Endometrial microvascular endothelial cells (primary cell): ENCODE measurements around the gene CNTN4. TPM values are rescaled to one million over a fixed set of nuclear protein-coding genes. Genes with fewer than 3 reads are reported as not detected.

Experiments
- in situ Hi-C: cut with HindIII; loops from 2 replicates; pipeline ENCODE4 v1.10.0; 2017; ENCODE audit warnings: low sequenced_read_pairs, low pct_unique_long_range_greater_than_20kb; ENCODE audit errors: inconsistent ontology term
- total RNA-seq: library from RNA; depleted of rRNA; stranded (reverse); fragments of >200 nt; gene quantifications from one replicate; pipeline ENCODE4 v1.2.3, GENCODE V29; 2015; ENCODE audit errors: inconsistent ontology term

Gene CNTN4
- total RNA-seq, 1 donor from 2014 or later, result not detected

DNA sequence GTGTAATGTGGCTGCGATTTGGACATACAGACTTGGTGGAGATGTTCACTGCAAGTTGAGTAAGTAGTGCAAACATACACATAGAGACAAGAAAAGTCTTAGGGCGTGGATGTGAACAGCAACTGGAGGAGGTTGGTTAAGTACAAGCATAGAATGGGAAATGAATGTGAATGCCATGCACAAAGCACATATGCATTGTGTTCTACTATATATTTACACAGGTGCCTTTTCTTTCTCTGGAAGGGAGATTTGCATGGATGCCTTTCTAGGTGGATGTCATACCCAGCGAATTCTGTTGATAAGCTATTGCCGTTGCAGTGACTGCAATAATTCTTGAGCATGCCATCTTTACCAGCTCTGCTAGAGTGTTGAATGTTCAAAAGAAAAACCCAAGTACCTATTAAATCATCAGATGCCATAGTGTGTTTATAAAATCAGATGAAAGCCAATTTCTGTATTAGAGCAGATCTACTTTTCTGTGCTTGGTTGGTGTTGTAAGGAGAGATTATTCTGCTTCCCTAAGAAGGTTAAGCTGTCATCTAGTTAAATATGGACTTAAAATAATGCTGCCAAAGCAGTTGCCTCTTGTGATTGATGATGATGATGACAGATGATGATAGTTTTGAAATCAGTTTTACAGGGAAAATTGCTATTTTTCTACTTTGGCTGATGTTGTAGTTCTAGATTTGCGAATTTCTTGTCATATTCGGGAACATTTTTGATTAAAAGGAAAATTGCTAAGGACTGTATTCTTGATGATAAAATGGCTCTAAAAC is 148.4 kb downstream of the CNTN4 start:
- in situ Hi-C loops, result no loop called here

DNA sequence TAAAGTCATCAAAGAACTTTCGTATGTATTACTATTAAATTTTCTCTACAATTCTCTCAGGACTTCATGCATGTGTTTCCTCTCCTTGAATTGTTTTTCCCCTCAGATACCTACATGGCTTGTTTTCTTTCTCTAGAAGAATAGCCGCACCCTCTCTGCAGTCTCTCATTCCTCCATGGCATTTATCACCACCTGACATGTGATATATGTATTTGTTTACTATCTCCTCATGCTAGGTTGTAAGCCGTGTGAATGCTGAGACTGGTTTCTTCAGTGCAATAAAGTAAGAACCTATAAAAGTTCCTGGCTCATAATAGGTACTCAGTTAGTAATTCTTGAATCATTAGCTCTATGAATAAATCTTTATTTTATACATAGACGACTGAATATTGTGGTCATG is 149.2 kb downstream of the CNTN4 start:
- in situ Hi-C loops, result no loop called here

DNA sequence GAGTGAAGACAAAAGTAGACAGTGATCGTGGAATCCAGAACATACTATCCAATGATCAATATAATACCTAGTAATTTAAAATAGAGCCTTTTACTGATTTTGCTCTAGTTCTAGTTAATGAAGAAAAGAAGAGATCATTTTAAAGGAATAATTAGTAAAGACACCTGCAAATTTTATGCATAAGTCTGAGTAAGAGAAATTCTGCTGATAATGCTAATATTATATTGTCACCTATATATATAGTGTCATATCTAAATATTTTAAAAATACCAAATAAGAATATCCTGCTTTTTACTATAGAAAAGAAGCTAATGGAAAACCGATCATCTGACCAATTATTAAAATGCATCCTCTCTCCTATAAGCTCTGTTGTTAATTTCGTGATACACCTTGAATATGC is 152.1 kb downstream of the CNTN4 start:
- in situ Hi-C loops, result no loop called here

DNA sequence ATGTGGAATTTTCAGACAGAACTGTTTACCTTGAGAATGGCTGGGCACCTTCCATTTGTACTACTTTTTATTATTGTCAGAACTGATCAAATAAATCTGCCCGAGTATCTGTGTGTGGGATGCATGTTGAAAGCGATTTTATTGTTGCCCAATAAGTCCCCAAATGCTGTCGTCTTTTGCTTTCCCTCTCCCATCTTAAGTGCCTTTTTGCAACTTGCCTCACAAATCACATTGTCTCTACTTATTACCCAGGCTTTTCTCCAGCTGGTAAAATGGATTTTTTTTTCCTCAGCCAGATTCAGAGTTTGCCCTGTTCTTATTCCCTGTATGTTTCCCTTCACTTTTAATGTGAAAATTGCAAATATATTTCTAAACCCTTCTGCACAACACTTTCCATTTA is 163.1 kb downstream of the CNTN4 start:
- in situ Hi-C loops, result no loop called here

DNA sequence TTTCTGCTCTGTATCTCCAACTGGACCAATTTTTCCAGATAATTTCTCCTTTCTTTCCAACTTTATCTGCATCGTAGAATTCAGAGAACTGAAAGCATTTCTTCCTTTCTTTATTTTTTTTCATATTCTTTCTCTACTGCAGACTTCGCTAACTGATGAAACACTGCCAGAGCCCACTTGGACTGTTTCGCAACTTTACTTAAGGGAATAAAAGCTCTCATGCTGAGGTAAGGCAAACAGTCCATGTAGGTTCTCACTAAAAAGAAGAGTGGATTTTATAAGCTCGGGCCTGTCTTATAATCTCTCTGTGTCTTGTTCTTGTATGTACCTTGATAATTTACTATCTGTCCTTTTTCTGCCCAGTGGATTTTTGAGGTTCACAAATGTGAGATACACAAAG is 163.5 kb downstream of the CNTN4 start:
- in situ Hi-C loops, result no loop called here

DNA sequence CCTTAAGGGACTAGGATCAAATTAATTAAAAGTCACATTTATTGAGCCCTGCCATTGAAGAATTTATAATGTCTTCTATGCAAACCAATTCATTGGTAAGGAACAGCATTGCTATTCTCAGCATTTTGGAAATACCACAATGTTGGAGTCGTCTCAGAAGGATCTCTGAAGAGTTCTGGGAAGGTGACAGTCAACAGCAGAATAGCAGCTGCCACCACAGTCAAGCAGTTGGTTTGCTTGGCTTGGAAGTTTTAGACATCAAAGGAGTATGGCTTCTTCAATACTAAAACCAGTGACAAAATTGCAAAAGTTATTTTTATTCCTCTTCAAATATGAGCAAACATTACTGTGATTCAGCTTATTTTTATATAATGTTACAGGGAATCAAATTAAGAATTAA is 167.9 kb downstream of the CNTN4 start:
- in situ Hi-C loops, result no loop called here

DNA sequence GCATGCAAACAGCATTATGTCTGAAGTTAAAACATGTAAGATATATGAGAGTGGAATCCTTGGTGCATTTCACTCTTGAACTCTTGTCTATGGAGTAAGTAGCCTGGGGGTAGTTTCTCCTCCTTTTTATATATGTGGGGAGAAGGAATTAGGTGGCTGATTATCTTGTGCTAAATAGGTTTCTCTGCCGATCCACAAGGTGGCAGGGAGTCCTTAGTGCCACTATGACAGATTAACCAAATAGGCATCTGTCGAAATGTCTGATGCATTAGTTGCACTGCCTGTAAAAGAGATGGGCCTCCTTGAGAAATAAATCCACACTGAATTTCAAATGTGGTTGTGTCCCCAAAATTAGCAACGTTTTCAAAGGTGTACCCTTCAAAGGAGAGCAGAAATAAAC is 170.1 kb downstream of the CNTN4 start:
- in situ Hi-C loops, result no loop called here

DNA sequence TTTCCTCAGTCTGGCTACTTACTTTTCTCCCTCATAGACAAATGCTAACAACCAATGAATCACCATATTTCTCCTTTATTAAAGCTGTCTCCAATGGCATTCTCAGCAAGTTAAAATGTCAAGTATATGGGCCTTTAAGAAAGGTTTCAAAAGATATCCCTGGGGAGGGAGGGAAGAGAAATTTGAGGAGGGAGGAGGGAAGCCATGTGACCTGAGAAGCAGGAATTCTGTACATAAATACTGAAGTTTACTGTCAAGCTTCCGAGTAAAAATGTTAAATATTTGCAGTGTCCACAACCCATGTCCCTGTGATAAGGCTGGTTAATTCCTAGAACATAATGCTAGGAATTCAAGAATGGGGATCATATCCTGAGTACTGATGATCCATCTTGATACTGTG is 175.9 kb downstream of the CNTN4 start:
- in situ Hi-C loops, result no loop called here

DNA sequence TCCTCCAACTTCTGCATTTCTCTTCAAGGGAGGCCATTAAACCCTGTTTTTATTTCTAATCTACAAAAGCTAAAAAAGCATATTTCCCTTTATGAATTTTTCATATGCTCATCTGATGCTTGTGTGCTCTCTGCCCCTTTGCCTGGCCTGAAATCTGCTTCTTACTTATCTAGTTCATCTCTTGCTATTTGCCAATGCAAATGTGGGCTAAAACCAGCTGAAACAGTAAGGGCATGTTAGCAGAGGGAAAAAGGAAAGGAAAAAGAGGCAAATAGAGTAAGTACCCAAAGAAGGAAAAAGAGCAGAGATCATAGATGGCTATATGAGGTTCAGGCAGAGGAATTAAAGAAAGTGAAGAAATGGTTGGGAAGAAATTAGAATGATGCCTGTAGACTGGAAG is 185.2 kb downstream of the CNTN4 start:
- in situ Hi-C loops, result no loop called here

DNA sequence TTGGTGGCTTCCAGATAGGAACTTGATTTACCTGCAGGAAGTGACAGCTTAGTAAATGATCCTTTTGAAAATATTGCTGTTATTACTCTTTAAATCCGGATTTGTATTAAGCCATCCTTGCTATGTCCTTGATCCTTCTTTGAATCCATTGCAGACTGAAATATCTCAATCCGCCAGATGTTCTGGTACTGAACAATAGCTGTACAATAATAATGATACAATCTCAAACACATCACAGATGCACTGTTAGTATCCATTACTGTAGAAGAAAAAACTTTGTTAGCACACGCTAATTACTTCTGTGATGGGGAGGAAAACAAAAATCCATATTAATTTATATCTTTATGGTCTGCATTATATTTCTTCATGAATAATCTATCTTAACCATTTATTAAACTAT is 202.3 kb downstream of the CNTN4 start:
- in situ Hi-C loops, result no loop called here

DNA sequence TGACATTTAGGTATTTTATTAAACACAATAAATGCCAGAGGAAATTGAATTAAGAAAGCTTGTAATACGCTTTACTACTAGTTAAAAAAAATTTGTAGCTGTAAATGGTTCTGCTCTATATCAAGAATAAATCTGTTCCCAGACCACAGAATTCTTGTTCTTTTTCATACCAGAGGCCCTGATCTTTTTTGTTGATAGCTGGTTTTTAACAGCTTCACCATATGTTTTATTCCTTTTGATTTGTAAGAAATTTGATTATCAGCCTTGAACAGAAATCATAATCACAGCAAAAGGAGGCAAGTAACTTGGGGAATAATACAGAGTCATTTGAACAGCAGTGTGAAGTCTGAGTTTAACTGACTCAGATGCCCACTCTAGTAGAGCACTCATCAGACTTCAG is 202.7 kb downstream of the CNTN4 start:
- in situ Hi-C loops, result no loop called here

DNA sequence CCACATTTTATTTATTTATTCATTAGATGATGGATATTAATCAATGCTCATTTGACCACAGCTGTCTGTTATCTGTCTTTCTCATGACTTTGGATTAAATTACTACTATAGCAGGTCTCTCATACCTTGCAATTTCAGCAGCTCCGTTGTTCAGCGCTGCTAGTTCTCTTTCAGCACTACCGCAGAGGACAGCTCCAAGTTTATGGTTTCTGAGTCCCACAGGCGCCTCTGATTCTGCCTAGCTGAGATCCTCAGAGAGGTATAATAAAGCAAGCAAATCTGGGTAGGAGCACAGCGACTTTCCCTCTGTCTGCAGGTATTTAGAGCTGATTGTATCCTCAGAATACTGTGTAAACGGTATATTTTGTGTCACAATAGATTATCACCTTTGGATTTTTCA is 204.9 kb downstream of the CNTN4 start:
- in situ Hi-C loops, result no loop called here

DNA sequence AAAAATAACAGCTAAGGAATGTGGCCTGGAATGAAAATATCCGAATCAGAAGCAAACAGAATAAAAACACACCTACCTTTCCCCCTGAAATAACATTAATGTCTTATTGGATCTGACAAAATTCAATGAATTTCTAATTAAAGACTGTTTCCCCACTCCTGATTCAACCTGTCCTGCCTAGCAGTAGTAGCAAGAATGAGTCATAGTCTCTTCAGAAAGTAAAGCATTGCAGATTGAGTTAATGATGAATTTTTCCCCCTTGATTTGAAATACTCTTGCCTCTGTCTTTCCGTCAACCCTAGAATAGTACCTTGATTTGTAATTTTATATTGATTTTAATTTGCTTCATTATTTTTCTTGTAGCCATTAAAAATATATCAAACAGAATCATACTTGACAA is 212.4 kb downstream of the CNTN4 start:
- in situ Hi-C loops, result no loop called here

DNA sequence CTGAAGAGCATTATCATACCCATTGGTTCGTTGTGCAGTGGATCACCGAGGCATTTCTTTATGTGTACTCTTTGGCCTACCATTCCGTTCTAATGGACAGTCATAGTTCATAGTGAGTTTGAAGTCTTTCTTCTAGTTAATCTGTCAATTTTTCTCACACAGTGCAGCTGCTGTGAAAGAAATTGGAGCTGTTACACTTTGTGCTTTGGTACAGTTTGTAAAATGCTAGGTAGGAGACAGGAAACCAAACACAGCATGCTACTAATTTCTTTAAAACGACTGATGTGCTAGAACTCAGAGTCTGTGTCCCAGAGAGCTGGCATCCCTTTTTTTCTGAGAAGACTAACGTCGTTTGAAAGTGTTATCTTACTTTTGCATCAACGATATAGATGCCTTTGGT is 218.9 kb downstream of the CNTN4 start:
- in situ Hi-C loops, result no loop called here

DNA sequence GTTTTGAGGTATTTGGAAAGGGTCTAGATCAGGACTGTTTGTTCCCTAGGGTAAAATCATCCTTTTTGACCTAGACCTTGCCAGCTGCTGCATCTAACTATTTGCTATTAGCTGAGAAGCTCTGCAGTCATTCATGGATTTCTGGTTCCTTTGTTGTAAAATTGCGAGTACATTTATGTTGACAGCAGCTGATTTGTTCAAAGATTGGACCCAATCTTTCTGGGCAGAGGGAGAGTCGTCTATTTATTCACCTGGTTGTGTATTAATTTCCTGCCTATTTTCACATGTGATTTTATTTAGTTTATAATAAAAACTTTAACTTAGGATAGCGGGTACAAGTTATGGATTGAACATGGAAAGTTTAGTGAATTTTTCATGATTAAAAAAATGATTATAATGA is 236.3 kb downstream of the CNTN4 start:
- in situ Hi-C loops, result no loop called here

DNA sequence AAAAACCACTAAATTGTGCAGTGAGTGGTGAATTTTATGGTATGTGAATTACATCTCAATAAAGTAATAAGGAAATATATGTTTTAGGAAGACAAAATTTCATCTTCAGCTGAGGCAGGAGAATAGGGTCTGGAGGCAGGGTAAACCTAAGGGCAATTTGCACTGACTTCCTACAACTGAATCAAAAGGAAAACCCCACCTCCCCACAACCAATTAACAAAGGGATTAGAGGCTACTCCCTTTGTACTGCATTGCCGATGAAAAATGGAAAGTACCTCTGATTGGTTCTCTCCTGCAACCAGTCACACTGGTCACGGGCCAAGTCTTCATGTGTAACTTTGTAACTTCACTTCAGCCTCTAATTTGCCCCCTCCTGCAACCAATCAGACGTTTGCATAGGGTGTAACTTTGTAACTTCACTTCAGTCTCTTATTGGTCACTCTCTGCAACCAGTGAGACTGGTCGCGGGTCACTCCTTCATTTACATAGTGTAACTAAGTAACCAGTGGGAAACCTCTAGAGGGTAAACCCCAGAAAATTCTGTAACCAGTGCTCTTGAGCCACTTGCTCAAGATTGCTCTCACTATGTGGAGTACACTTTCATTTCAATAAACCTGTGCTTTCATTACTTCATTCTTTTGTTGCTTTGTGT is 244.5 kb downstream of the CNTN4 start:
- in situ Hi-C loops, result no loop called here

DNA sequence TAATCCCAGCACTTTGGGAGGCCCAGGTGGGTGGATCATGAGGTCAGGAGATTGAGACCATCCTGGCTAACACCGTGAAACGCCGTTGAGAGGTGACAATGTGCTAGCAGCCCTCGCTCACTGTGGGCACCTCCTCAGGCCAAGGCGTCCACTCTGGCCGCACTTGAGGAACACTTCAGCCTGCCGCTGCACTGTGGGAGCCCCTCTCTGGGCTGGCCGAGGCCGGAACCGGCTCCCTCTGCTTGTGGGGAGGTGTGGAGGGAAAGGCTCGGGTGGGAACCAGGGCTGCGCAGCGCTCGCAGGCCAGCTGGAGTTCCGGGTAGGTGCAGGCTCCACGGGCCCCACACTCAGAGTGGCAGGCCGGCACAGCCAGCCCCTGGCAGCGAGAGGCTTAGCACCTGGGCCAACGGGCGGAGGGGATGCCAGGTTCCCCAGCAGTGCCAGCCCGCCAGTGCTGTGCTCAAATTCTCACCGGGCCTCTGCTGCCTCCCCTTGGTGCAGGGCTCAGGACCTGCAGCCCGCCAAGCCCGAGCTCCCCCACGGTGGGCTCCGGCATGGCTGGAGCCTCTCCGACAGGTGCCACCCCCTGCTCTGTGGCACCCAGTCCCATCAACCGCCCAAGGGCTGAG is 253.6 kb downstream of the CNTN4 start:
- in situ Hi-C loops, result no loop called here

DNA sequence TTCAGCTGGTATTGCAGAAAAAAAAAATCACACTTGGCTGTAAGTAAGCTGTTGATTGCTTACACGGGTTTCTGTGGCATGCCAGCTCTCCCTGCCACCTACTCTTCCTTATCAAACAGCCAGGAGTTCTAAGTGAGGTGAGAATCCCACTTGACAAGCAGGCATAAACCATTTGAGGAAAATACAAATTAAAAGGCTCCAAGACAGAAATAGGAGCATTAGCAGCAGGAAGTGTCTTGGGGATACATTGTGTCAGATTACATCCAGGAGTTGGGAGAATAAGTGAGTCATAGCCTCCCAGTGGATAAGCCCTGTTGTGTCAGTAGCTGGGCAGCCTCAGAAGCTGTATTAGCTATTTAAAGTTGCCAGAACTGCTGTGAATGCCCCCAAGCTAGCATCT is 256.0 kb downstream of the CNTN4 start:
- in situ Hi-C loops, result no loop called here

DNA sequence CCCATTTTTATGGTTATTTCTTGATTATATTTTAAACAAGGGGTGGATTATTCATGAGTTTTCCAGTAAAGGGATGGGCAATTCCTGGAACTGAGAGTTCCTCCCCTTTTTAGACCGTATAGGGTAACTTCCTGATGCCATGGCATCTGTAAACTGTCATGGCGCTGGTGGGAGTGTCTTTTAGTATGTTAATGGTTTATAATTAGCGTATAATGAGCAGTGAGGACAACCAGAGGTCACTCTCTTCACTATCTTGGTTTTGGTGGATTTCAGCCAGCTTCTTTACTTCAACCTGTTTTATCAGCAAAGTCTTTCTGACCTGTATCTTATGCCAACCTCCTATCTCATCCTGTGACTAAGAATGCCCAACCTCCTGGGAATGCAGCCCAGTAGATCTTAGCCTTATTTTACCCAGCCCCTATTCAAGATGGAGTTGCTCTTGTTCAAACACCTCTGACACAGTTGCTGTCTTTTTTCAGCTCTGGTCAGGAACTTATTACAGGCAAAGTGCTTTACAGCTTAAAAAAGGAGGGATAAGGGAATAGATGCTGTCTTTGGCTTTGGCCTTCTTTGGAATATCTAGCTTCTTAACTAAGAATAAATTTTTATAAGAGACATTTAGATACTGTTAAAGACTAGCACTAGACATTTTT is 257.8 kb downstream of the CNTN4 start:
- in situ Hi-C loops, result no loop called here

DNA sequence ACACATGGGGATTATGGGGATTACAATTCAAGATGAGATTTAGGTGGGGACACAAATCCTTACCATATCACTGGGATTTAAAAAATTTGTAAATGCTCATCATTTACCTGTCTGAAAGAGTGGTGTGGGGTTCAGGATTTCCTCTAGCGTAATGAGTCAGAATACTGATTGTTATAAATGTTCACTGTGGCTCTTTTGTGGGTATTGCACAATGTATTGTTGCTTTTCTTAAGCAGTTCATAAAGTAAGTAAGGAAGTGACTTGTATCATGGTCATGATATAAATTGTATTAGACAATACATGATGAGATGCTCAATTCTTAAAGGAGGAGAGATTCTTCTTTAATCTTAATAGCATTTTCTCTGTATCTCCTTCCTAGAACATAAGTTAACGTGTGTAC is 262.1 kb downstream of the CNTN4 start:
- in situ Hi-C loops, result no loop called here
